Transverse colon (tissue), 4 donors: ENCODE data around the gene SLC25A13. TPM values are rescaled to one million over a fixed set of nuclear protein-coding genes. Genes with fewer than 3 reads are reported as not detected.

Source experiments
- DNase-seq: peaks from one replicate; pipeline ENCODE4 v3.0.0-alpha.2; 2019
- H3K27ac ChIP-seq, 4 donors: fragments of 200-600 bp; sonication (generic); 2 replicates each; pipeline ENCODE4 v1.5.1; 2016 to 2018; ENCODE audit warnings: inconsistent platforms in 4 of 4
- H3K27me3 ChIP-seq: fragments of 200-600 bp; sonication (generic); 2 replicates; pipeline ENCODE4 v1.5.1; 2017; ENCODE audit warnings: inconsistent platforms
- H3K36me3 ChIP-seq, 4 donors: fragments of 200-600 bp; sonication (generic); 2 replicates each; pipeline ENCODE4 v1.5.1; 2017 to 2019; ENCODE audit warnings: inconsistent platforms in 4 of 4
- H3K4me1 ChIP-seq, 4 donors: fragments of 200-600 bp; sonication (generic); 2 replicates each; pipeline ENCODE4 v1.5.1; 2017 to 2020; ENCODE audit warnings: inconsistent platforms in 4 of 4
- H3K4me3 ChIP-seq, 4 donors: fragments of 200-600 bp; sonication (generic); 1 replicate in 1 of 4; 2 replicates in 3 of 4; pipeline versions ENCODE4 v1.5.1 to v1.6.1; 2017 to 2019; ENCODE audit warnings: inconsistent platforms in 4 of 4
- H3K9me3 ChIP-seq, 2 donors: fragments of 200-600 bp; sonication (generic); 2 replicates each; pipeline ENCODE4 v1.5.1; 2017 to 2019; ENCODE audit warnings: inconsistent platforms in 2 of 2
- CTCF ChIP-seq, 5 experiments: fragments of 200-600 bp in 3 of 5; fragments of 450-650 bp in 2 of 5; sonication (generic) in 3 of 5; IDR thresholded peaks; 1 replicate in 2 of 5; 2 replicates in 3 of 5; pipeline ENCODE4 v1.5.1; 2016 to 2017; ENCODE audit warnings: antibody characterized with exemption in 5 of 5, inconsistent platforms in 3 of 5, mild to moderate bottlenecking in 2 of 5, moderate library complexity in 1 of 5
- EP300 ChIP-seq: sonication (generic); formaldehyde crosslinking; IDR thresholded peaks from one replicate; pipeline ENCODE4 v1.6.1; 2017; ENCODE audit warnings: antibody characterized with exemption, low read depth
- POLR2A ChIP-seq: fragments of 450-650 bp; IDR thresholded peaks from one replicate; pipeline ENCODE4 v1.6.1; 2016; ENCODE audit warnings: antibody characterized with exemption, mild to moderate bottlenecking, moderate library complexity
- POLR2AphosphoS5 ChIP-seq, 3 donors: sonication (generic); formaldehyde crosslinking; IDR thresholded peaks; one replicate each; pipeline ENCODE4 v1.6.1; 2016; ENCODE audit warnings: antibody characterized with exemption in 3 of 3
- WGBS, 2 donors: methylation state at CpG; one replicate each; pipeline ENCODE4 v1.1.5; 2018; ENCODE audit warnings: low coverage in 1 of 2; 5-methylcytosine and 5-hydroxymethylcytosine counted together
- in situ Hi-C, 4 donors: fragments of 200-750 bp; cut with MboI; loops; one replicate each; pipeline versions ENCODE4 v1.15.0 to v1.15.1; 2017; ENCODE audit warnings: low sequenced_read_pairs in 3 of 4, low pct_ligation_motif_present in 1 of 4, low pct_unique_long_range_greater_than_20kb in 1 of 4
- intact Hi-C: fragments of 100-400 bp; cut with DNase I; formaldehyde crosslinking; loops from one replicate; pipeline ENCODE4 v1.15.1; 2023; ENCODE audit warnings: low total_unique reads
- total RNA-seq, 4 donors: library from RNA; depleted of rRNA; stranded (reverse); fragments of >200 nt; gene quantifications; one replicate each; pipeline ENCODE4 v1.1.0, GENCODE V29; 2016

The SLC25A13 gene
- total RNA-seq, 4 donors from 2014 or later: 7.8 to 68.9 (median 59.6) TPM

- WGBS, 2 donors: 83 to 92% methylated on average over 2 of the region's 2 CpGs
- Histone ChIP-seq H3K4me1 (no peaks in the 10 kb centered on the region), H3K27me3 (no peaks in the 10 kb centered on the region), H3K27ac (no peak overlapping the region), H3K9me3 (no peaks in the 10 kb centered on the region), H3K4me3 (no peak overlapping the region), H3K36me3 (peaks cover 0 to 14% (median 0%) of the 10 kb centered on the region in 4 donors)
- no peak for TF ChIP-seq POLR2AphosphoS5 (IDR thresholded peaks at IDR 0.05)
- no peak for TF ChIP-seq CTCF (IDR thresholded peaks at IDR 0.05)
- intact Hi-C loops (no loop called here), in situ Hi-C loops (no loop called here)
- DNase-seq: no peak
These were observed 199.2 kb downstream of the SLC25A13 start for GRCh38 chr7:96122746-96123145.

- intact Hi-C loops: no loop called here
These were observed 200.1 kb downstream of the SLC25A13 start for GRCh38 chr7:96121752-96122151.

GRCh38 chr7:96120445-96121225 is 201.3 kb downstream of the SLC25A13 start:
- Histone ChIP-seq H3K4me1 (no peaks in the 10 kb centered on the region), H3K4me3 (no peak overlapping the region), H3K27me3 (no peaks in the 10 kb centered on the region), H3K27ac (no peak overlapping the region), H3K9me3 (no peaks in the 10 kb centered on the region), H3K36me3 (peaks cover 0 to 14% (median 0%) of the 10 kb centered on the region in 4 donors)
- in situ Hi-C loops: no loop called here
- DNase-seq: no peak
- WGBS, 2 donors: 68 to 86% methylated on average over 2 of the region's 2 CpGs
- intact Hi-C loops: no loop called here
- no peak for TF ChIP-seq POLR2A
- no peak for TF ChIP-seq POLR2AphosphoS5 (IDR thresholded peaks at IDR 0.05)
- no peak for TF ChIP-seq EP300
- no peak for TF ChIP-seq CTCF (IDR thresholded peaks at IDR 0.05)

More at GRCh38 chr7:96121752-96122151, 200.1 kb downstream of the SLC25A13 start:
- TF ChIP-seq POLR2A: no peak
- TF ChIP-seq EP300: no peak
- no peak for TF ChIP-seq CTCF (IDR thresholded peaks at IDR 0.05)
- no peak for TF ChIP-seq POLR2AphosphoS5 (IDR thresholded peaks at IDR 0.05)
- Histone ChIP-seq H3K36me3 (peaks cover 0 to 14% (median 0%) of the 10 kb centered on the region in 4 donors), H3K9me3 (no peaks in the 10 kb centered on the region), H3K27ac (no peak overlapping the region), H3K27me3 (no peaks in the 10 kb centered on the region), H3K4me1 (no peaks in the 10 kb centered on the region), H3K4me3 (no peak overlapping the region)
- no peak for DNase-seq
- in situ Hi-C loops: no loop called here
- WGBS, 2 donors: 90 to 95% methylated on average over 2 to 6 of the region's 6 CpGs

- in situ Hi-C loops: no loop called here
- no peak for DNase-seq
- intact Hi-C loops: no loop called here
- no peak for TF ChIP-seq CTCF (IDR thresholded peaks at IDR 0.05)
- no peak for TF ChIP-seq EP300
- TF ChIP-seq POLR2A: no peak
- no peak for TF ChIP-seq POLR2AphosphoS5 (IDR thresholded peaks at IDR 0.05)
- WGBS, 2 donors: 85 to 95% methylated on average over 2 to 13 of the region's 13 CpGs
- H3K27ac ChIP-seq: no peak overlapping the region
- H3K4me1 ChIP-seq: no peaks in the 10 kb centered on the region
- peaks cover 0 to 14% (median 0%) of the 10 kb centered on the region in 4 donors for H3K36me3 ChIP-seq
- H3K9me3 ChIP-seq: no peaks in the 10 kb centered on the region
- no peaks in the 10 kb centered on the region for H3K27me3 ChIP-seq
- H3K4me3 ChIP-seq: no peak overlapping the region
These were observed 203.4 kb downstream of the SLC25A13 start for GRCh38 chr7:96118449-96119001.
